ENCODE results near the gene IDH3B.

The IDH3B gene

GRCh38 chr20:2610326-2610725 is 53.7 kb downstream of the IDH3B start:
- no peak for DNase-seq (ENCODE audit: low spot score)
- no peak for TF ChIP-seq CTCF (IDR thresholded peaks at IDR 0.05; ENCODE audit: borderline replicate concordance, control extremely low read depth, extremely low read depth, insufficient read depth, missing control alignments)
- in situ Hi-C loops (cut with MboI; ENCODE audit: low sequenced_read_pairs, unreplicated experiment): no loop called here

Data from GM13976 (cell line).